Measurements from ENCODE around the gene A2M.
"Not testable (repeated sequence)": the region's sequence is repeated elsewhere in the genome, so short reads cannot be mapped to it uniquely, and the experiment has no call there.

The A2M gene

DNA sequence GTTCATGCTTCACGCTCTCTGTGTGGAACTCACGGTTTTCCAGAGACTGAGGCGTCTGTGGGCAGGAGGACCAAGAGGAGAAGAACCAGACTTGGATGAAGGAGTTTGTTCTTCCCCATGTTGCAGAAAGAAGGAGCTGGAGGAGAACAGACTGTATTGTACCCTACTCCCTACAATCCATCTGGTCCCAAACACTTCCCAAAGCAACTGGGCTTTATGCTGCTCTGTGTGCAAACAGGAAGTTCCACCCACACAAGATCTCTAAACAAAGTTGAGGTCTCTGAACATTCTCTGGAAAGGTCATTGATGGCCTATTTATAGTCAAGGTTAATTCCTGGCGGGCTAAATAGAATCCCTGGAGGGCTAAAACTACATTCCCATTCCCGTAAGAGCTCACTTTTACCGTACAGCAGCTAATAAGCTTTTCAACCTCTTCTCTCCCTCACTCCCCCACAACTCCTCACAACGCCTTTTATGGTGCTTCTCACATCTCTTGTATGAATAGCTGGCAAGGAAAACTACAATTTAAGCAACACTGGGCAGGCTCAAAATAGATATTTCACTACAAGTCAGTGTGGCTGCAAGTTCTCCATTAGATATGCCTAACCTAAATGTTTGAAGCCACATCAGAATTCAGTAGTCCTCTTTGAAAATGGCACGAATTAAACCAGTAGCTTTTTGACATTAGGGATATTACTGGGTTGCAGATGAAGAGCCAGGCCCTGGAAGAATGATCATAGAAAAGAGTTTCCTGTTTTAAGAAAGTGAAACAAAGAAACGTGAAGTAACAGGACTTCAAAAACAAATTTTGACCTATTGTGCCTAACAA is at the start of gene A2M:
A2M (minus strand) TSS at position 189 of the 829 bp plus-strand sequence; CDS start at position 119, 70 bp downstream.
- DNase-seq (ENCODE audit: low spot score), result no peak

DNA sequence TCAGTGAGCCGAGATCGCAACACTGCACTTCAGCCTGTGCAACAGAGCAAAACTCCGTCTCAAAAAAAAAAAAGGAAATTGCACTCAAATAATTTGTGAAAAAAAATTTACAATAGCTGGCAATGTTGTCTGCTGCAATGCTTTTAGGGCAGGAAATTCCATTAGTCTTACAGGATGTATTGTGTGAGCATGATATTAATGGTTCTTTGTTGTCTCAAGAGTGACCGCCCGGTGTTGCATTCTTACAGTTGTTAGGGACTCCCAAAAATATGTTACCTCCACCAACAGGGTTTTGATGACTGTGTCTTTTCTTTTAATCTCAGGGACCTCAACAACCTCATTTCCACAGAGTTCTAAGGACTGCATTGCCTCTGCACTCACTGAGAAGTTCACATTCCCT is 47.7 kb upstream of the A2M start:
- DNase-seq (ENCODE audit: low spot score), result no peak

DNA sequence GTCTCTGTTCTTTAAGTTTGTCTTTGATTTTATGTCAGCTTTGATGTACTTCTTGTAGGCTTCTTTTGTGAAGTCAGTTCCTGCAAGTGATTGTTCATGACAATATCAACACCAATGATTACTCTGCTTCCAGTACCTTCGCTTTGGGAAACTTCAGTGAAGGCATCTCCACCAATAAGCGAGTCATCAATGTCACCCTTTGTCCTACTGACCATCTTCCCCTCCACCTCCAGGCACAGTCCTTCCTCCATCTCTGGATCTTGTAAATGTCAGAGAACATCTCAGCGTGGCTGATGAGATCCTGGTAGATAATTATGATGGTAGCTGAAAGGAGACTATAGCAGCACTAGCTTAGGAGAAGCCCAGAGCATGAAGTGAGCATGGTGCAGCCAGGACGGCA is 40.4 kb upstream of the A2M start:
- DNase-seq (ENCODE audit: low spot score), result no peak

DNA sequence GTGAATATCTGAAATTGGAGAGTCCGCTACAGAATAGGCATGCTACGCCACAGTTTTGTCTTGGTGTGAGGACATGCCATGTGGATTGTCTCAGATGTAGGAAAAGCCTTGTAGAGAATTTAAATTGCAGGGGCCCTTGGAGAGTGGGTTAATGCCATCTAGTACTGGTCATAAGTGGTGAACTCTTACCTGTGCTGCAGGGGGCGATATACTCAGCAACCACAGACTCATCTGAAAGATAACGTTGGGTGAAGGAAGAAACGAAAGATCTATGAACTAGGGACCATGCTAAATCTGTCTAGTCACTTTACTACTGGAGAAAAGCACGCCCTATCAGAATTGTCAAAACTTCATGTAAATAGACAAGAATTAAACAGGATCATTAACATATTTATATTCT is 33.7 kb upstream of the A2M start:
- DNase-seq (ENCODE audit: low spot score), result peak; percentile 6

DNA sequence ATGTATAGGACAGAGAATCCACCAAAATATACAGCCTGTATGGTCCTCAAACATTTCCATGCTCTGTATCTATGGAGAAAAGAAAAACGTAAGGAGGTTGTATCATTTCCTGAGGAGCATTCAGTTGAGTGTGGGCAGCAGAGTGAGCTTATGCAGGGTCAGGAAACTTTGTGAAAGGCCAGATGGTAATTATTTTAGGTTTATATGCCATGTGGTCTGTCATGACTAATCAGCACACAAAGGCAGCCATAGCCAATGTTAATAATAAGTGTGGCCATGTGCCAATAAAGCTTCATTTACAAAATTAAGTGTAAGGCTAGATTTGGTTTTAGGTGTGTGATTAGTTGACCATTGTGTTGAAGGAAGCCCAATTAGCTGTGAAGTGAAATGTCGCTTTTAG is 33.2 kb upstream of the A2M start:
- DNase-seq (ENCODE audit: low spot score), result no peak

DNA sequence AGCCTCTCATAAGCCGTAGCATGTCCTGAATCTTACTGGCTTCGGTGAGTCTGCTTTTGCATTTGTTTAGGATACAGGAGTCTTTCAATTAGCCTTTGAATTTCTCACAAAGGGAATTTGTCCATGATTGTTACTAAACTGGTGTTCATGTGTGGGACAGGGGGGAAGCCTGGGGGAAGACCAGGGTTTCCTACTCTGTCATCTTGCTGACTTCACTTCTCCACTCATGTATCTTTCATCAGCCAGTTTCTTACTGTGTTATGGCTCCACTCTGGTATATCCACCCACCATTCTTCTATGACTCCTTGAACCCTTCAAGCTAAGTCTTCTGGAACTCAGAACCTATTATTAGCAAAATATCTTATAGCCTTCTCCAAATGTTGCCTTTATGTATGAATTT is 31.7 kb upstream of the A2M start:
- DNase-seq (ENCODE audit: low spot score), result no peak

DNA sequence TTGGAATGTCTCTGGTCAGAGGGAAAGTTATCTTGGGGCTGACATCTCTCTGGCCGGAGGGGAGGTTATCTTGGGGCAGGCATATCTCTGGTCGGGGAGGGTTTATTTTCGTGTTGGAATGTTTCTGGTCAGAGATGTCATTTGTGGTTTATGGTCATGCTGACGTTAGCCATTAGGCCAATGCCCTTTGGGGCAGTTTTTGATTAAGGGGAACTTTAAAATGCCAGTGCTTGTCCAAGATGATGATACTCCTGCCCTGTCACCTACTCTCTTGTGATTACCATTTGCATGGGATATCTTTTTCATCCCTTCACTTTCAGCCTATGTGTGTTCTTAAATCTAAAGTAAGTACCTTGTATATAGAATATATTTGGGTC is 29.0 kb upstream of the A2M start:
- DNase-seq (ENCODE audit: low spot score), result no peak

DNA sequence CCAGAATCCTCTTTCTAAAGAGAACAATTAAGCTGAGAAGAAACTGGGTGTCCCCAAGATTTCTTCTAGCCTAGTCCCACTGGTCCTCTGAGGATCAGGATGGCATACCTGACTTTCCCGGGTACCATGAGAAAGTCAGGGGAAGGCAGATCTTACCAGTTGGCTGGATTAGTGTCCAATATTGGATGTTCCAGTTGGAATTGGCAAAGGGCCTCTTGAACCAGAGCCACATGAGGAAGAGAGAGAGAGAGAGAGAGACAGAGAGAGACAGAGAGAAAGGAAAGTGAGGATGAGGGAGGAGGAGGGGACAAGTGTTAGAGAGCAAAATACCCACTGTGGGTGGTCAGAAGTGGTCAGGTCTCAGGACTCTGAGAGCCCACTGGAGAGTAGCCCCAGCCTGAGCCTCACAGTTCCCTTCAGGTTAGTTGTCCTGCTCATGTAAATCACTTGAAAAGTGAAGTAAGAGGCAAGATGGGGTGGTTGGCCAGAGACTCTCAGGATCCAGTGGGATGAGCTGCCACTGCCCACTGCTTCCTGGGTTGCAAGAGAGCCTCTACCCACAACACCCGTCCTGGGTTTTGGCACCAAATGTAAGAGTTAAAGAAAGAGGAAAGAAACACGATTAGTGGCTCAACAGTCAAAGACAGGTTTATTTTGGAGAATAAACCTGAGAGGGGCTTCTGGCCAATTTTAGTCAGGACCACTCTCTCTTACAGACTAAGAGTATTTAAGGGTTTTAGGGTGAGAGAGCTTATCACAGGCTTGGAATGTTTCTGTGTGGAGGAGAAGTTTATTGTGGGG is 28.4 kb upstream of the A2M start:
- DNase-seq (ENCODE audit: low spot score), result no peak

DNA sequence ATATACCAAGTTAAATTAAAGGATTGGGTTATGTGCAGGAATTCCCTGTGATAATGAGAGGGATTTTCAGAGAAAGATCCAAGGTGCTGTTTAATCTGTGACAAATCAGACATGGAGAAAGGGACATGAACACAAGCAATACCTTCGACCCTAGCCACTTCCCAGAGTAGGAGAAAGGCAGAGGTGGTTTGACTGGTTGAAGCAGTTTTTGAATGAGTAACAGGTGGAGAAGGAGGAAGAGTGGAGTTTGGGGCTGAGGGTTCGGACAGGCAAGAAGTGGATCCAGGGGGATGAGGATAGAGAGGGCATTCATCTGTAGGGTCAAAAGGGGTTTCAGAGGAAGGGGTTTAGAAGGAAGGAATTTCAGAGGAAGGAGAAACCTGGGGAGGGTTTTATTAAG is 27.4 kb upstream of the A2M start:
- DNase-seq (ENCODE audit: low spot score), result no peak

DNA sequence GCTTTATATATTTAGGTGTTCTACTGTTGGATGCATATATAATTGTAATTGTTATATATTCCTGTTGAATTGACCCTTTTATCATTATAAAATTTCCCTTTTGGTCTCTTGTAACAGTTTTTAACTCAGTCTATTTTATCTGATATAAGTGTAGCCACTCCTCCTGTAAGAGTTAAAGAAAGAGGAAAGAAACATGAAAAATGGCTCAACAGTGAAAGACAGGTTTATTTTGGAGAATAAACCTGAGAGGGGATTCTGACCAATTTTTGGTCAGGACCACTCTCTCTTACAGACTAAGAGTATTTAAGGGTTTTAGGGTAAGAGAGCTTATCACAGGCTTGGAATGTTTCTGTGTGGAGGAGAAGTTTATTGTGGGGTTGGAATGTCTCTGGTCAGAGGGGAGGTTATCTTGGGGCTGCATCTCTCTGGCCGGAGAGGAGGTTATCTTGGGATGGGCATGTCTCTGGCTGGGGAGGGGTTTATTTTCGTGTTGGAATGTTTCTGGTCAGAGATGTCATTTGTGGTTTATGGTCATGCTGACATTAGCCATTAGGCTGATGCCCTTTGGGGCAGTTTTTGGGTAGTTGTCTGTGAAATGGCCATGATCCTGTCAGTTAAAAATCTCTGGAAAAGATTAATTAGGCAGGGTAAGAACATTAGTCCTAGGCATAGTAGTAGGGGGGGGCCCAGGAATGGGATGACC is 24.0 kb upstream of the A2M start:
- DNase-seq (ENCODE audit: low spot score), result not testable (repeated sequence)

DNA sequence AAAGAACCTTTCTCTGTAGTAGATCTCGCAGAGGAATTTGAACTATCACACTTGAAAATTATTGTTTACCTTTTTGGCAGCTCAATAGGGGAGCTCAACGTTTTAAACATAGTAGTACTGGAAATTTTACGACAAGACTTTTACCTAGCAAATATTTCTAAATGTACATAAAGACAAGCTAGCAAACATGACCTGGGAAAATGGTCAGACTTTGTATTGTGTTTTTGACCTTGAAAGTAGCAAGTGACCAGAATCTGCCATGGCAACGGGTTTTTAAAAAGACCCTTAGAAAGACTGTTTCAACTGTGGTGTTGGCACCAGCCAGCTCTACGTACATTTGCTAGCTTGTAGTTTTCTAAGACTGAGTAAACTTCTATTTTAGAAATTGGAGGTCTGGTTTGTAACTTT is 20.2 kb upstream of the A2M start:
- DNase-seq (ENCODE audit: low spot score), result no peak

DNA sequence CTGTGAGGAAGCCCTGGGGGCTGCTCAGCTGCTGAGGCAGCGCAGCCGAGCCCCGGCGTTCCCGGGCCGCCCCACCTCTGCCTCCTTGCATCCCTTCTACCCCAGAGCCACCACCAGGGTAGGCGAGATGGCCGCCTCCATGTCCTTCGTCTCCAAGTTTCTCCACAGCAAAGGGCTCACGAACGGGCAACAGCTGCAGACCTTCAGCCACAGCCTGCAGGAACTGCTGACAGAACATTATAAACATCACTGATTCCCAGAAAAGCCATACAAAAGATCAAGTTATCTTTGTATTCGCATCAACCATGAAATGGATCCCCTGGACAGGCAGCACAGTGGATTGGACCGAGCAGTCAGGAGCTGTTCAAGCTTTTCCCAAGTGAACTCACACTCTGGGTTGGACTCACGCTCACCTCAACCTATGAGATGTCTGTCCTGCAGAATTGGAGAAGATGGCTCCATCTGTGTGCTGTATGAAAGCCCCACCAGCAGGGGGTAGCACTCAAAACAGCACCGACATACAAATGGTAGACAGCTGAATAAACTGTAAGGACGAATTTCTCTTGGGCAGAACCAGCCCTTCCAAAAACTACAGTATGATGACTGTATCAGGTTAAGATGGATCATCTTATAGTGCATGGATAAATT is 19.4 kb upstream of the A2M start:
- DNase-seq (ENCODE audit: low spot score), result peak; percentile 6

DNA sequence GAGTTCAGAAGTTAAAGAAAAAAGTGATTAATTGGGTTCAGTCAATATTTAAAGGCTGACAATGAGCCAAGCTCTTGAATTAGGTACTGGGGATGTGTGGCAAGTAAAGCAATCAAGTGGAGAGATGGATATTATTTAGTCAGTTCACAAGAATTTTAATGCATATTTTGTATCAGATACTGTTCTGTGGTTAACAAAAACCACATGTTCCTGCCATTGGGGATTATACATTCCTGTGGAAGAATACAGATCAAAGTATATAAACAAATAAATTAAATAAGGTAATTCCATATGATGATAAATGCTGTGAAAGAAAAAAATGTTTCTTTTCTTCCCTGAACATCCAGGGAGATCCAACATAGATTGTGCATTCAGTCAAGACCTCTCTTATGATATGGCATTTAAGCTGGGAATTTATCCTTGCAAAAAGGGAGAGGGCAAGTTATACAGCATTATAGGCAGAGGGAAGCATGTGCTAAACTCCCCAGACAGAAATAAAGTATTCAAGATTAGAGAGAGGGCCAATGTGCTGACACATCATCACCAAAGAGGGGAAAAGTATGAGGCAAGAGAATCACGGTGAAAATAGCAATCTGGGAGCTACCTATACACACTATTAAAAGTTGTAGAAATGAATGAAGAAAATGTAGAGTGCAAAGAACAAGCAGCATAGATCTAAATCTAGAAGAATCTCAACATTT is 17.6 kb upstream of the A2M start:
- DNase-seq (ENCODE audit: low spot score), result no peak

DNA sequence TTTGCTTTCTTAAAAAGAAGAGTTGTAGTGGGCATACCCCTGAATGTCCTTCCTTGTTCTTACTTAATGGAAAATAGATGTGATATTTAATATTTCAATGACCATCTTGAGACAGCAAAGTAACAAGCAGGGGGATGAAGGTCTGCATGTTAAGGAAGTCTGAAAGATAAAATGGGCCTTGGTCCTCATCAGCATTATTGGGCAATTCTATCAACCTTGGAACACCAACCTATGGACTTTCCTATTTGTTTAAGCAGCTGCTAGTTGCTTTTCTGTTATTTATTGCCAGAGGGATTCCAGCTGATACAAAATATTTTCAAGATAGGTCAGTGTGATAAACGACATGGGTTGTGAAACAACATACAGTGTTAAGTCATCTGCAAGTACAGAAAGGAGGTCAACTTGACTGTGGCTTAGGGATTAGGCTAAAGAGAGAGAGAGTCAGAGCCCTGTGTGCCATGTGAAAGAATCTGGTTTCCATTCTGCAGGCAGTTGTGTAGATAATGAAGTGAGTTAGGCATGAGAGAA is 16.4 kb upstream of the A2M start:
- DNase-seq (ENCODE audit: low spot score), result no peak

DNA sequence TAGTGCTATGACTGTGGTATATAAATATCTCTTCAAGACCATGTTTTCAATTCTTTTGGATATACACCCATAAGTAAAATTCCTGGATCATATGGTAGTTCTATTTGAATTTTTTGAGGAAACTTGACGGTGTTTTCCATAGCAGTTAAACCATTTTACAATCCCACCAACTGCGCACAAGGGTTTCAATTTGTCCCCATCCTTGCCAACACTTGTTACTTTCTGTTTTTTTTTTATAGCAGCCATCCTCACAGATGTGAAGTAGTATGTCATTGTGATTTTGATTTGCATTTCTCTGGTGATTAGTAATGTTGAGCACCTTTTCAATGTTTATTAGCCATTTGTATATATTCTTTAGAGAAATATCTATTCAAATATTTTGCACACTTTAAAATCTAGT is 14.5 kb upstream of the A2M start:
- DNase-seq (ENCODE audit: low spot score), result no peak

DNA sequence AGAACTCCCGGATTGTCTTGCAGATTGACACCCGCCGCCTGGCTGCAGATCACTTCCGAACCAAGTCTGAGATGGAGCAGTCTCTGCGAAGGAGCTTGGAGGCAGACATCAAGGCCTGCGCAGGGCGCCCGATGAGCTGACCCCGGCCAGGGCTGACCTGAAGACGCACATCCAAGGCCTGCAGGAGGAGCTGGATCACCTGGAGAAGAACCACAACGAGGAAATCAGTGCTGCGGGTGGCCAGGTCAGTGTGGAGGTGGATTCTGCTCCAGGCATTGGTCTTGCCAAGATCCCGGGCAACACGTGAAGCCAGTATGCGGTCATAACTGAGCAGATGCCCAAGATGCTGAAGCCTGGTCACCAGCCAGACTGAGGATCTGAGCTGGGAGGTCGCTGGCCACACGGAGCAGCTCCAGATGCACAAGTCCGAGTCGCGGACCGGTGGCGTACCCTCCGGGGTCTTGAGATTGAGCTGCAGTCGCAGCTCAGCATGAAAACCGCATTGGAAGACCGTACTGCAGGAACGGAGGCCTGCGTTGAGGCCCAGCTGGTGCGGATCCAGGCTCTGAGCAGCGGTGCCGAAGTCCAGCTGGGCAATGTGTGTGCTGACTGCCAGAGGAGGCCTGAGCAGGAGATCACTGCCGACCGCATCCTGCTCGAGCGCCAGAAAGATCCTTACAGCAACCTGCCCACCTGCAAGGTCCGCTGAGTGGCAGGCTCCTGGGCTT is 12.4 kb upstream of the A2M start:
- DNase-seq (ENCODE audit: low spot score), result no peak

DNA sequence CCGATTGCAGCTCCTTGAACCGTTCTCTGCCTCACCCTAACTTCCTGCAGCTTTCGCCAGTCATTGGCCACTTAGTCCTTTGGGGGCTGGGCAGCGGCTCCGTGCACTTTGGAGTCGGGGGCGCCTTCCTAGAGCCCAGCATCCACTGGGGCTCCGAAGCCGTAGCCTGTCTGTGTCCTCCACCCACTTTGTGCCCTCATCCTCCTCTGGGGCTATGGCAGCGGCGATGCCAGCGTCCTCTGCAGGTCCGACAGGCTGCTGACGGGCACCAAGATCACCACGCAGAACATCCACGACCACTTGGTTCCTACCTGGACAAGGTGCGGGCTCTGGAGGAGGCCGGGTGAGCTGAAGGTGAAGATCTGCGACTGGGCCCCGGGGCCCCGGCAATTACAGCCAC is 11.8 kb upstream of the A2M start:
- DNase-seq (ENCODE audit: low spot score), result no peak

DNA sequence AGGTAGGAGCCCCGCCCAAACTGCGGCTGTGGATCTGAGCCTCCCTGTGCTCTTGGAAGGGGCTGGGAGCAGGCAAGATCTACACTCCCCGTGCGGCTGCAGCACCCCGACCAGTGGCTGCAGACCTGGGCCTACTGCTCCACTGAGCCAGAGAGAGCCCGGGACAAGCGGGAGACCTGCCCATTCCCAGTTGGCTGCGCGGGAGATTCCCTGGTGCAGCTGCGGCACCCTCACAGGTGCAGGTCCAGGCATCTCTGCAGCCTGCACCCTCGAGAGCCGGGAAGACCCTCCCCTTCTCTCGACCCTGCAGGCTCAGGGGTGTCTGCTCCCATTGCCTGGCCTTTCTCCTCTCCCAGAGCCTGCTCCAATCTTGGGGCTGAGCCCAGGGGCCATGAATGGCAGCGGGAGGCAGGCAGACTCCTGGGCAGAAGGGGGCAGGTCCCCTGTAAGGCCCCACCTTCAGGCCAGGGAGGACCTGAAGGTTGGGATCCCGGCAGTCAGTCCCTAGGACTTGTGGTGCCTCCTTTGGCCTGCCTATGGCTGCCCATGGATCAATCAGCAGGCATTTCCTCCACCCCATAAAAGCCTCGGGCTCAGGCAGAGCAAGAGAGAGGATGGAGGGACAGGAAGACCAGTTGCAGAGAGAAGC is 8.8 kb upstream of the A2M start:
- no peak for DNase-seq (ENCODE audit: low spot score)

DNA sequence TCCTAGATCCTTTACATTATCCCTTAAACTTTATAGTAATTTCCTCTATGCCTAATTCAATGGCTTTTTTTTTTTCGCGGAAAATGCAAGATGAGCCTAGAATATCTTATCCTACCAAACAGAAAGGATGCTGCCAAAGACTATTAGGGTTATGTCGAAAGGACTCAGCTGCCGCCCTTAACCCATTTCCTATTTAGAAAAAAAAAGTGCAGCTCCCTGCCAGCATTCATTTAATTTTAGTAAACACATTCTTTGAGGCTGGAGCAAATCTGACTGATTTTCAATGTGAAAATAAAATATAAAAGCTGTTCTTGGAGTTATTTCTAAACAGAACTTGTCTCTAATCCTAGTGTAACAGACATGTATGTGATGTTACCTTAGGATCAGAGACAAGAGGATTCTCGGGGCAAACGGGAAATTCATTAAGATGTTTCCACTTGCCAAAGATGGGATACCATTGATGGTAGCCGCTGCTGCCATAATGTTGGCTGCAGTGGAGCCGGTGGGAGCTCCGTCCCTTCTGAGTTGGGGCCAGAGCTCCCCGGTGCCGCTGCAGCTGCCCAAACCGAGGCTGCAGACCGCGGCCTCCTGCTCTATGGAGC is 8.2 kb upstream of the A2M start:
- DNase-seq (ENCODE audit: low spot score), result no peak

DNA sequence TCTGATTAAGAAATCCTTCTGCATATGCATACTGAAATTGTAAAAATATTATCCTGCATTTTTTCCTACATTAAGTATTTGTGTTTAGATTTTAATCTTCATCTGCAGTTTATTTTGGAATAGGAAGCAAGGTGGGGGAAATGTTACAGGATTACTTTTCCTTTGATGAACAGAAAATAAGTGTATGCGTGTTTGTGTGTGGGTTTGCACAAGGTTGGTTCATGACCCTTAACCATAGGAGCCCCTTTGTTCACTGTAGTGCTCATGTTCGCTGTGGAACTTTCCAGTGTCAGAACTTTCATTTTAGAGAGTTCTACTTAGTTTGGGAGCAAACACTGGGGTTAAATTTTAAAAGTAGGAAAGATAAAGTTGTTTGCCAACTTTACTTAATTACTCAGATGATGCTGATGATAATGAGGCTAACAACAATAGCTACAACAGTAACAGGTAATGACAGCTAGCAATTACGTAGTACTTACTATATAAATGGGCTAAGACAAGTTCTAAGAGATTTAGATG is 6.4 kb upstream of the A2M start:
- no peak for DNase-seq (ENCODE audit: low spot score)
